H9 (cell line): ENCODE results near the gene C11orf24. TPM values are rescaled to one million over a fixed set of nuclear protein-coding genes. Genes with fewer than 3 reads are reported as not detected.

Experiments used
- DNase-seq: peaks from one replicate; pipeline ENCODE4 v3.0.0-alpha.2; 2017
- H2AFZ ChIP-seq: one replicate; pipeline ENCODE4 v1.6.1; 2013; ENCODE audit warnings: mild to moderate bottlenecking, low read length, control low read depth, moderate library complexity
- H2AK5ac ChIP-seq: 2 replicates; pipeline ENCODE4 v1.6.1; 2013; ENCODE audit warnings: low read length, control low read depth, mixed read lengths; ENCODE audit not compliant: insufficient read length
- H2BK120ac ChIP-seq: one replicate; pipeline ENCODE4 v1.6.1; 2013; ENCODE audit warnings: low read depth, mild to moderate bottlenecking, low read length, control low read depth, inconsistent platforms; ENCODE audit not compliant: poor library complexity, severe bottlenecking
- H2BK12ac ChIP-seq: 2 replicates; pipeline ENCODE4 v1.6.1; 2013; ENCODE audit warnings: low read length, control low read depth, mixed read lengths, low read depth; ENCODE audit not compliant: insufficient read length
- H2BK15ac ChIP-seq: 2 replicates; pipeline ENCODE4 v1.6.1; 2013; ENCODE audit warnings: low read depth, low read length, control low read depth
- H2BK20ac ChIP-seq: one replicate; pipeline ENCODE4 v1.6.1; 2013; ENCODE audit warnings: low read depth, mild to moderate bottlenecking, low read length, control low read depth, inconsistent platforms; ENCODE audit not compliant: poor library complexity, severe bottlenecking
- H2BK5ac ChIP-seq: 2 replicates; pipeline ENCODE4 v1.6.1; 2013; ENCODE audit warnings: low read length, control low read depth, mixed read lengths; ENCODE audit not compliant: insufficient read length
- H3K14ac ChIP-seq: 2 replicates; pipeline ENCODE4 v1.6.1; 2013; ENCODE audit warnings: low read length, control low read depth; ENCODE audit not compliant: insufficient read depth
- H3K18ac ChIP-seq: 2 replicates; pipeline ENCODE4 v1.6.1; 2013; ENCODE audit warnings: low read depth, mild to moderate bottlenecking, mixed read lengths, low read length, control low read depth; ENCODE audit not compliant: insufficient read length
- H3K23ac ChIP-seq: 2 replicates; pipeline ENCODE4 v1.6.1; 2013; ENCODE audit warnings: low read length, control low read depth, mixed read lengths, low read depth; ENCODE audit not compliant: insufficient read length
- H3K23me2 ChIP-seq: 2 replicates; pipeline ENCODE4 v1.6.1; 2013; ENCODE audit warnings: low read depth, mild to moderate bottlenecking, mixed read lengths, low read length, control low read depth; ENCODE audit not compliant: insufficient read length, poor library complexity, severe bottlenecking
- H3K27ac ChIP-seq: 2 replicates; pipeline ENCODE4 v1.5.1; 2013; ENCODE audit warnings: low read length, control low read depth, mixed read lengths, low read depth; ENCODE audit not compliant: insufficient read length
- H3K27me3 ChIP-seq: 2 replicates; pipeline ENCODE4 v1.6.1; 2013; ENCODE audit warnings: low read length, control low read depth, inconsistent platforms; ENCODE audit not compliant: insufficient read depth
- H3K4ac ChIP-seq: 2 replicates; pipeline ENCODE4 v1.6.1; 2013; ENCODE audit warnings: low read depth, mild to moderate bottlenecking, control low read depth, inconsistent platforms, low read length, moderate library complexity
- H3K4me1 ChIP-seq: 2 replicates; pipeline ENCODE4 v1.6.1; 2013; ENCODE audit warnings: low read length, control low read depth, inconsistent platforms; ENCODE audit not compliant: insufficient read depth
- H3K4me2 ChIP-seq: 2 replicates; pipeline ENCODE4 v1.6.1; 2013; ENCODE audit warnings: low read length, control low read depth, mixed read lengths; ENCODE audit not compliant: insufficient read length, insufficient read depth
- H3K56ac ChIP-seq: 2 replicates; pipeline ENCODE4 v1.6.1; 2013; ENCODE audit warnings: low read depth, mild to moderate bottlenecking, mixed read lengths, low read length, control low read depth; ENCODE audit not compliant: insufficient read length
- H3K79me1 ChIP-seq: 2 replicates; pipeline ENCODE4 v1.6.1; 2013; ENCODE audit warnings: low read depth, mild to moderate bottlenecking, moderate library complexity, low read length, control low read depth, inconsistent platforms; ENCODE audit not compliant: insufficient read depth, poor library complexity, severe bottlenecking
- H3K79me2 ChIP-seq: 2 replicates; pipeline ENCODE4 v1.6.1; 2013; ENCODE audit warnings: low read length, control low read depth, inconsistent platforms; ENCODE audit not compliant: insufficient read depth
- H3K9ac ChIP-seq: 2 replicates; pipeline ENCODE4 v1.6.1; 2013; ENCODE audit warnings: low read length, control low read depth, mixed read lengths; ENCODE audit not compliant: insufficient read length; ENCODE audit errors: extremely low read depth
- H3K9me3 ChIP-seq: one replicate; pipeline ENCODE4 v1.6.1; 2013; ENCODE audit warnings: low read depth, low read length, inconsistent platforms; ENCODE audit not compliant: control insufficient read depth
- H3T11ph ChIP-seq: one replicate; pipeline ENCODE4 v1.6.1; 2013; ENCODE audit warnings: mild to moderate bottlenecking, low read length, control low read depth, inconsistent platforms
- H4K20me1 ChIP-seq: one replicate; pipeline ENCODE4 v1.6.1; 2013; ENCODE audit not compliant: control insufficient read depth, insufficient read length, insufficient read depth
- H4K5ac ChIP-seq: 2 replicates; pipeline ENCODE4 v1.6.1; 2013; ENCODE audit warnings: low read depth, mild to moderate bottlenecking, mixed read lengths, low read length, control low read depth; ENCODE audit not compliant: insufficient read length
- H4K8ac ChIP-seq: replicated peaks from 2 replicates; pipeline ENCODE4 v1.6.1; 2013; ENCODE audit warnings: low read length, control low read depth, mixed read lengths, low read depth; ENCODE audit not compliant: insufficient read length
- H4K91ac ChIP-seq: 2 replicates; pipeline ENCODE4 v1.6.1; 2013; ENCODE audit warnings: low read depth, mild to moderate bottlenecking, moderate library complexity, mixed read lengths, low read length, control low read depth; ENCODE audit not compliant: insufficient read length
- H3K27ac Mint-ChIP-seq, 3 experiments: 2 replicates in 2 of 3; 3 replicates in 1 of 3; pipeline ENCODE4 v1.8.0; 2020 to 2021; ENCODE audit warnings: mixed read lengths in 3 of 3, mild to moderate bottlenecking in 1 of 3, moderate library complexity in 1 of 3
- H3K27me3 Mint-ChIP-seq: 2 replicates; pipeline ENCODE4 v1.8.0; 2021; ENCODE audit warnings: low read depth, mild to moderate bottlenecking, moderate library complexity, mixed read lengths
- H3K36me3 Mint-ChIP-seq, 3 experiments: 2 replicates in 2 of 3; 3 replicates in 1 of 3; pipeline ENCODE4 v1.8.0; 2020 to 2021; ENCODE audit warnings: low read depth in 3 of 3, mixed read lengths in 3 of 3; ENCODE audit not compliant: insufficient read depth in 1 of 3
- H3K4me1 Mint-ChIP-seq, 2 experiments: 2 replicates each; pipeline ENCODE4 v1.8.0; 2020; ENCODE audit warnings: mixed read lengths in 2 of 2
- H3K4me3 Mint-ChIP-seq, 2 experiments: 2 replicates in 1 of 2; 3 replicates in 1 of 2; pipeline ENCODE4 v1.8.0; 2020 to 2021; ENCODE audit warnings: mild to moderate bottlenecking in 2 of 2, mixed read lengths in 2 of 2, moderate library complexity in 1 of 2
- H3K9me3 Mint-ChIP-seq, 2 experiments: 2 replicates in 1 of 2; 3 replicates in 1 of 2; pipeline ENCODE4 v1.8.0; 2020; ENCODE audit warnings: mild to moderate bottlenecking in 2 of 2, mixed read lengths in 2 of 2, moderate library complexity in 1 of 2
- CTCF ChIP-seq: fragments of 200-600 bp; sonication (generic); conservative IDR thresholded peaks from 3 replicates; pipeline ENCODE4 v1.8.0; 2021; ENCODE audit warnings: antibody characterized with exemption, mild to moderate bottlenecking
- WGBS: extraction: QIAGEN DNeasy Blood & Tissue Kit; methylation state at CpG from one replicate; pipeline ENCODE4 v1.1.7; 2013; ENCODE audit warnings: missing lambda C conversion rate, low lambda C conversion rate, mixed read lengths; ENCODE audit not compliant: insufficient read length; ENCODE audit errors: extremely low coverage; 5-methylcytosine and 5-hydroxymethylcytosine counted together
- total RNA-seq: library from RNA; stranded (reverse); gene quantifications from 2 replicates; pipeline ENCODE4 v1.2.1, GENCODE V29; 2021

Gene C11orf24
- total RNA-seq, 1 experiment from 2014 or later, result 46.8 TPM

GRCh38 chr11:68271023-68271780 lies 571 bp downstream of the C11orf24 start:
- H3K23ac ChIP-seq, result no peak overlapping the region
- H3K4ac ChIP-seq, result no peak overlapping the region
- peak overlapping the region; percentile 80 for H3K9ac ChIP-seq
- Mint-ChIP-seq H3K27ac (peak overlapping the region; percentile 70 to 95 (median 87); a peak in 5 of 7 replicates), H3K36me3 (peaks cover 14 to 20% (median 18%) of the 10 kb centered on the region in 3 experiments; a peak in 6 of 7 replicates), H3K4me3 (peak overlapping the region; percentile 96 to 99), H3K9me3 (no peaks in the 10 kb centered on the region), H3K27me3 (no peaks in the 10 kb centered on the region; the same call in 1 of the 2 replicates), H3K4me1 (peaks cover 14 to 20% of the 10 kb centered on the region in 2 experiments)
- H3K79me1 ChIP-seq, result peaks cover 4% of the 10 kb centered on the region
- H3K14ac ChIP-seq, result peak overlapping the region; percentile 74
- no peak overlapping the region for H4K5ac ChIP-seq
- no peak overlapping the region for H4K91ac ChIP-seq
- H3K4me1 ChIP-seq, result no peaks in the 10 kb centered on the region; the same call in 1 of the 2 replicates
- no peak overlapping the region for H3T11ph ChIP-seq
- H3K79me2 ChIP-seq, result peaks cover 2% of the 10 kb centered on the region; the same call in 1 of the 2 replicates
- H2BK15ac ChIP-seq, result no peak overlapping the region
- no peaks in the 10 kb centered on the region for H4K20me1 ChIP-seq
- H3K4me2 ChIP-seq, result peak overlapping the region; percentile 90
- H2AFZ ChIP-seq, result no peak overlapping the region
- no peak overlapping the region for H2BK120ac ChIP-seq
- peaks cover 3% of the 10 kb centered on the region for H3K23me2 ChIP-seq
- no peaks in the 10 kb centered on the region for H3K9me3 ChIP-seq
- peak; percentile 60 for TF ChIP-seq CTCF
- H2AK5ac ChIP-seq, result no peak overlapping the region
- H2BK5ac ChIP-seq, result no peak overlapping the region
- no CpG with 5 or more reads among the region's 23 CpGs for WGBS
- no peaks in the 10 kb centered on the region for H3K27me3 ChIP-seq
- peak overlapping the region; percentile 27 for H3K18ac ChIP-seq
- no peak overlapping the region for H2BK12ac ChIP-seq
- no peak overlapping the region for H3K27ac ChIP-seq
- H3K56ac ChIP-seq, result no peak overlapping the region
- H4K8ac ChIP-seq, result no peak overlapping the region
- no peak overlapping the region for H2BK20ac ChIP-seq
- peak; percentile 74 for DNase-seq
